Stimulated activated CD4-positive, alpha-beta T cell treated with anti-CD3 and anti-CD28 coated beads, Interleukin-12 subunit alpha, Interleukin-12 subunit beta, amount 100 ng/mL, for 48 hours (primary cell): ENCODE results near the gene DPP4.

Experiments used
- DNase-seq, 3 donors: peaks; one replicate each; pipeline ENCODE4 v3.0.0-alpha.2; 2020; ENCODE audit warnings: low read depth in 2 of 3, low spot score in 1 of 3

Gene DPP4

DNA sequence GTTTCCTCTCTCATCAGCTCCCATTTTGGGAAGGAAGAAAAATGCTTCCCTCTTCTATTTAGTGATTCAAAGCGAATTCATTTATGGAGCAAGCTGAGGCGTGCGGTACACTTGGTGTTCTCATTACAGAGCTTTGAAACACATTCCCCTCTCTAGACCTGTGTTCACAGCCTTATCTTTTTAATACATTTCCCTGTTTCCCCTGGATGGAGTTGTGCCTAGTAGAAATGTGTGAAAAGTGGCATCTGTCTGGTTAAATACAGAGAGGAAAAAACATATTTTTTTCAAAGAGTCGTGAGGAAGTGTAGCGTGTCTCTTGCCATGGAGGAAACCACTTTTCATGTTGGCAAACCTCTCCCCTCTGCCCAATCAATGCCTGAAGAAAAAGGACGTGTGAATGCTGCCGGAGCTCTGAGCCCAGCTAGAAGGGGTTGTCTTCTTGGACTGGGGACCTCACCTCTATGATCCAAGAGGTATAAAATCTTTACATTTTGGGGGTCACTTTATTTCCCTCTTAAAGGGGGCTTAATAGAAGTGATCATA, 52.4 kb downstream of the DPP4 start:
- no peak for DNase-seq

DNA sequence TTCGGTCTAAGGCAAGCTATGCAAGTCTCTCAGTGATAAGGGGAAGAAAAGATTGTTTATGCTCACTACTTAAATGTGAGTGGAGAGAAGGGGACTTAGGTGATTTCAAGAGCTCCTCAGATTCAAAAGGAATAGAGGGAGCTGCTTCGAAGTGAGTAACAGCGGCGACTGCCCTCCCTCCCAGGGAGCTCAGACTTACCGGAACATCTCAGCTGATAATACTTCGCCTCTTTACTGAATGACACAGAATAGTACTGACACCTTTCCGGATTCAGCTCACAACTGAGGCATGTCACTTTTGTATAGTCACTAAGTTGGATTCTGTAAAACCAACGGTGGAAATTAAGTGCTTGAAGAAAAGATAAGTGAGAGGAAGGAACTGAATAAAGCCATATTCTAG, 55.5 kb downstream of the DPP4 start:
- DNase-seq, result no peak

DNA sequence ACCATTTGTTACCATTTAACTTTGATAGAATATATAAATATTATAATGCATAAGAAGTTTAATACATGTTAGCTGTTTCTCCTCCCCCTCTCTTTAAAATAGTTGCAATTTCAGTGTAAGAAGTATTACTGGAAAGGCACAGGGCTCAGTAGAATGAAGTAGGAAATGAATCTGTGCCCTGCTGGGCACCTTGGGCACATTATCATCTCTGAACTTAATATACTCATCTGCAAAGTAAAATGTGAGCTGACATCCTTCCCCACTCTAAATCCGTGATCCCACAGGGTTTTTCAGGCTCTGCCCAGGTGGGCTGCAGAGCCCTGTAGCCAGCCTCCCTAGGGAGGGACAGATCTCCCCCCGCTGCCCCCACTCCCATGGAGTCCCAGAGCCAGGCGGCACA, 56.8 kb downstream of the DPP4 start:
- DNase-seq, result no peak

DNA sequence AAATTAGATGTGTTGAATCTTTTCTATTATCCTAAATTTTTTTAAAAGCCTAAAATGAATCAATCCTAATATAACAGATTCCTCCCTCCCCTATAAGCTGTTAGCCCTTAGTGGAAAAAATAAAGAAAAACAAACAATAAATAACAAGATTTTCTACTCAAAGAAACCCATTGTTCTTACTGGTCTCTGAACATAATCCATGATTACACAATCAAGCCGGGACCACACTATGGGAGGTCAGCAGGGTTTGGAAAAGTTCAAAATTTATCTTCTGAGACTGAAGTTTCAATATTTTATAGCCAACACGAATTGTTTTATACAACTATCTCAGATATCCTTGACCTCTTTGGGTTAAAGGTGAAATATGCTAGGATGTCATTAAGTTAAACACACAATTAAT, 57.9 kb downstream of the DPP4 start:
- no peak for DNase-seq

DNA sequence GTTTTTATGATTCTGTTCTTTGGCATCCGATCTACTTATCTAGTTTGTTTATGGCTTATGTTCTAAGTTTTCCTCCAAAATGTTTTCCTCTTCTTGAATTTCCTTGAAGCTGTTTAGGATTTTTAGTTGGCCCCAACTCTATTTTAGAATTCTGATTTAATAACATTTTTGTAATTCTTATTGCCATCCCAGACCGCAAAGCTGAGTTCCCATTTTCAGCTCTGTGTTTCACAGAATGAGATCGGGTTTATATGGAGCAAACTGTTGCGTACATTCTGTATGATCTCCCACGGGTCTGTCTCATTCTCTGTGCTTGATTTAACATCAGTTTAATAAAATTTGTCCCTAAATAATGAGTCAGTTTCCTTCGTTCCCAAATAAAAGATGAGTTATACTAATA, 59.3 kb downstream of the DPP4 start:
- DNase-seq, result no peak

DNA sequence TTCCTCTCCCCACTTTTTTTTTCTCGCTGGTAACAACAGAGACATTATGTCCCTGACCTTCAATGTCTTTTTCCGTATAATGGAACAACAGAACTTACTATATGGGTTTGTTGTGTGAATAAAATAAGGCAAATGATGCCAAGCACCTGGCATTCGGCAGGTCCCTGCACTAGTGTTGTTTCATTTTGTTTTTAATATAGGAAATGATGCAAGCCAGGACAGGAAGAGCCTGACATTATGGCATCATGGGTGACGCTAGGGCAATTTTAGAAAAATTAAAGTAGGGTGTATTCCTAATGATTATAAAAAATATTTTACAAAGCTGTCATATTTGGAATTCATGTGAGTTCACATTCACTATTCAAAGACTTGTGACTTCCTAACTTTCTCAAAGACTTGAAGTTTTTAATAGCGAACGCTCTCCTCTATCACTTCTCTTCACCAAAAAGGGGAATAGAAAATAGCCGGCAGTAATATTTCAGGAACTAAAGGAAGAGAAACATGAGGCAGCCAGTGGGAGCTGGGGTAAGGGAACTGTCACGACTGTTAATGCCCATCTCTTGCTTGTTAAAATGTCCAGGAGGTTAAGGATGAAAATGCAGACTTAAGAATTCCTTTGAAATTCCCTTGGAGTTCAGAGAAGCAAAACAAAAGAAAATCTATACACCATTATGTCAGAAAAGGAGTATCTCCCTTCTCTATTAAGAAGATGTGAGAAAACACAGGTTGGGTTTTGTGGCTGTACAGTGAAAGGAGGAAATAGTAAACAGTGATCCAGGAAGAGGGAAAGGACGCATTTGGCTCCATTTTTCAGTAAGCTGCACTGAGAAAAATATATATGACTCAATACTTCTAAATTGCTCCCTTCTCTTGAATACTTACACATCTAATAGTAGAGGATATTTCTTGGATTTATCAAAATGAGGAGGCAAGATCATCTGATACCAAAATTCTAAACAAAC, 60.2 kb downstream of the DPP4 start:
- DNase-seq, result no peak

DNA sequence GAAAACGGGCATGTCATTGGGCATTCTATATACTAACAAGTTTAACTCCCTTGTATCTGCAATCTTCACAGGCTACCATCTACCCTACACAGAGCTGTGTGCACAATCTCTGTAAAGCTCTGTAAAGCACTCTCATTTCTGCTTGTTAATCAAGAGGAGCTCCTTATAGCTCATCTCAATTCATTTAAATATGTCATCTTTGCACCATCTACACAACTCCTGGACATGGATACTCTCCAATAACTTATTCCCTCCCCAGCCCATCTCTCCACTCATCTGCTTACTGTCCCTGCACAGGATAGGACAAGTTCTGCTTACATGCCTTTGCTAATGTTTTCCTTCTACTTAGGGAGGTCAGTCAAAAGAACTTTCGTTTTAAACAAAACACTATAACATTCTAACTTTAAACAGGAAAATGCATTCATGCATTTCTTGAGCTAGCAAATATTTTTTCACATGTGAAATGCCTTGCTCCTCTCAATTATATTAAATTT, 61.4 kb downstream of the DPP4 start:
- no peak for DNase-seq

DNA sequence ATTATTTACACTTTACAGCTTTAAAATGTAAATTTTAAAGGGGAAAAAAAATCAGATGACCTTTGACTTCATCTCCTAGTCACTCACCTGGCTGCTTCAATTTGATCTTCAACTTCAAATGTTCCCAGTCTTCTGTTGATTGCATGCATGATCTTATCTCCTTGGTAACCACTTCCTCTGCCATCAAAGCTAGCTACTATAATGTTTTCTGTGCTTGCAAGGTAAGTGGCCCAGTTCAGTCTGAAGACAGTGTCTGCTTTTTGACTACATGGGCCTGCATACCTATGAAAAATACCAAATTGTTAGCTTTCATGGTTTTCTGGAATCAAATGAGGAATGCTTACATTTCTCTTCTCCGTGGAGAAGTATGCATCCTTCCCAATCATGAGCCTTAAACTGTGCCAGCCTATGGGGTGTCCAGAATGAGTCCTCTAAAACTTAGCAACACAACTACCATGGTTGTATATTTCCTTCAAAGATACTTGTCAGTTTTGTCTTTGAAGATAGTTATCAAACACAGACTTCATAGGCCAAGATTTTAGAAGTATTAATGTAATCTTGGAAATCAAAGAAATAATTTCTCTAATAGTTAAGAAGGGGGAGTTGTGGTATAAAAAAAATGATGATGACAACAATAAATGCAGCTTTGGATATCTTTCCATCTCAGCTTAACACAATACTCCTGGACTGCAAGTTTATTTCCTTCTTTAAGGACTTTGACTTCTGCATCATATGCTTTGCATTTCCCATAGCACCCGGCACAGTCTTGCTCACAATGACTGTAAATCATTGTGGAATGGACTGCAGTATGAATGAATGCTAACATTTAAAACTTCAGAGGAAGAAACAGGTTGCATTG, 62.1 kb downstream of the DPP4 start:
- no peak for DNase-seq

DNA sequence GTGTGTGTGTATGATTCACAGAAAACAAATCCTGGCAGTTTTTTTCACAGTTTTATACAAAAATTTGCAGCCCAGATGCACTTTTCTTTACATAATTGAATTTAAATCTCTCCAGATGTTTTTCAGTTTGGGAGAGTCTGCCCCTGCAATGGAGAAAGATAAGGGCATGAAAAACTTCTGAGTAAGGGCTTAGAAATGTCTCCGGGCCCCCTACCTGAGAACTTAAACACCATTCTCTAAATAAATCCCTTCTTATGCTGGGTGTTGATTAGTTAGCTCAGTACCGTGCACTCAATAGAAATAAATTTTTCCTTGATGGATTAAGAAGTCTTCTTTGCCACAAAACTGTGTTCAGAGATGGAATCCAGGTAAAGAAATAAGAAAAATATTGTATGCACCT, 64.5 kb downstream of the DPP4 start:
- no peak for DNase-seq

DNA sequence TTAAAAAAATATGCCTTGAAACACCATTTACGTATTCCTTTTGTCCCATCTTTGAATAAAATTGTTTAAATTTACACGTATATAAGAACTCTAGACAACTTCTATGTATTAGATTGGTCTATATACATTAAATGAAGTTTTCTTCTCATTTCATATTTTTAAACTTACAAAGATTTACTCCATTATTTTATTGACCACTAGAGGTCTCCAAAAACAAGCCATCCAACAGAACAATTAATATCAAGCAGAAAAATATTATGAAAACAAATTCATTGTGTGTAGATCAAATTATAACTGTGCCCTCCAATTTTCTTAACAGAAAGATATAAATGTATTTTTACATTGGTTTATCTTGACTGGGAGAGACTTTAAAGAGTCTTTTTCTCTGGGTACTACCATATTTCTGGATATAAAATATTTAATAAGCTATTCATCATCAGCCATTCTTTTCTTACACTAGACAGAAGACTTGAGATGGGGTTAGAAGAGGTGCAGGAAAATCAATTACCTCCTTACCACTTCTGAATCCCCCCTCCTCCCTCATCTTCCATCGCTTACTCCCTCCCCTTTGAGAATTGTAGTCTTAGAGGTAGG, 66.5 kb downstream of the DPP4 start:
- no peak for DNase-seq

DNA sequence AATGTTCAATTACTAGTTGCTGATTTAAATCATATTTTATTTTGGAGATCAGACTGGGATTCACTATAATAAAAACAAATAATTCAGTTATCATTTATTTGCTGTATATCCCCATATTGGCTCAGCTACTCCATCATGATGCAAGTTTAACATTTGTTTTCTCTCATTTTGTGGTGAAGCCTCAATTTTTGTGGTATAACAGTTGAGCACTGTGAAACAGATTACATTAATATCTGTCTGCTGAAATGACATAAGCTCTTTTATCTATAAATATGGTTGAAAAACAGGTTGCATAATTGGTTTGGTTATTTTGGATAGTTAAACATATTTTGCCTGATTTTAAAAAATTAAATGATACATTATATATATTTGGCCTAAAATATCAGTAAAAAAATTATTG, 67.7 kb downstream of the DPP4 start:
- DNase-seq, result no peak

DNA sequence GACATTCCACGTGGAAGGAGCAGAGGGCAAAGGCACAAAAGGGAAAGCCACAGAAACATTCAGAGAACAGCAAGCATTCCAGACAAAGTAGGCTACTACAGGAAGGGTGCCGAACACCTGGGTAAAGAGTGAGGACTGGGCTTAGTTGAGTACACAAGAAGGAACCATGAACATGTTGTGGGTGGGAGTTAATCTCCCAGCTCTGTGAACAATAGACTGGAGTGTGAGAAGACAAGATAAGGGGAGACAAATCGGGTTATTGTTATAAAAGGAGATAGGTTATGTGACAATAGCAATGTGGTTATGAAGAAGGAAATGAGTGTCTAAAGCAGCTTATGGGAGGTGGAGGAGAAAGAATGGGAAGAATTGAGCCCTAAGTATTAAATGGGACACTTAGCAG, 70.0 kb downstream of the DPP4 start:
- DNase-seq, result no peak

DNA sequence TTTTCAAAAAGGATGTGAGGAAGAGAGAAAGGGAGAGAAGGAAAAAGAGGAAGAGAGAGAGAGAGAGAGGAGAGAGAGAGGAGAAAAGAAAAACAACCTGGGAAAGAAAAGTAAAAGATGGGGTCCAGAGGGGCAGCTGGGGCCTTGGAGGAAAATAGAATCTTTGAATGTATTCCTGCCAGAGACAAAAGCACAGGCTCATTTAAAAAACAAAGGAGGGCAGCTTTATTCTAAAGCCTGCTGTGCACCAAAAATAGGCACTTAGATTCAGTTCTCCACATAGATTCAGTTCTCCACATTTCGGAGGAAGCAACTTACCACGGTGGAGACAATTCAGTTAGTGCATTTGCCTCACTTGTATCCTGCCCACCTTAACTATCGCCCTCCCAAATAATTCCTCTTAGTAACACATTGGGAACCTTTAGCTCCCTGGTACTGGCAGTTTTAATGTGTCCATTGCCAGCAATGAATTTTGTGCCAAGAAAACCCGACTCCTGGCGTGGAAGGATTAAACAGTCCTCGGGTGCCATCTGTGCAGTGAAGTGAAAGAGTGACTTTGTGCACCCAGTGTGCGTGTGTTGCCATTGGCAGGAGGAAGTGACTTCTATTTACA, 71.3 kb downstream of the DPP4 start:
- DNase-seq, result no peak

DNA sequence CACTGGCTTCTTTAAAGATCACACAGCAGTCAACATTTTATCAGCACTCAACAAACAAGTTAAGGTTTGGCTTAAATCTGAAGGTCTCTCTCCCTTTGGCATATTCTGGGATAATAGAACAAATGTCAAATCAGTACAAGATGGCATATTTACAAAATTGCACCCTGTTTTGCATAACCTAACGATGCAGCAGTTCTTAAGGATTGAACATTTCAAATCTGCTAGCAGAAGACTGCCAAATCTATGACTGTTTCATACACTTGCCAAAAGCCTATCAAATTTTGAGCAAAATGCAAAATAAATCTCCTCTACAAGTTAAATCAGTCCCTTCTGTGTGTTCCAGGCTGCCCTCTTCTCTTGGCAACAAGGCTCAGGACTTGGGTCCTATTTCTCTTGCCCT, 73.6 kb downstream of the DPP4 start:
- DNase-seq, result no peak

DNA sequence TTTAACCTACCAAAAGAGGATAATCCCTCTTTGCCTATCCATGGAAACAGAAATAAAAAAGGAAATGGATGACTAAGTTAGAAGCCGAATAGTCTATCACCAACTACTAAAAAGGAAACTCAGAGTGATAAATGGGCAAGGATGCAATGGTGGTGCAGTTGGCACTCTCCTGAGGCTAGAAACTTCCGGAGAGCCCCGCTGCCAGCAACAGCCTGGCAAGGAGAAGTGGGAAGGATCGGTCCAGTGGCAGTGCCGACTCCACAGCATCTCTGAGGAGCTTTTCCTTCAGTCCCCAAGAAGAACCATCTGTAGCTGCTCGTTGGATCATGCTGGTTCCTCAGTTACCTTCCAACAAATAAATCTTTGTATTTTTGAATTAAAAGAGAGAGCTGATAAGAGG, 74.7 kb downstream of the DPP4 start:
- no peak for DNase-seq

DNA sequence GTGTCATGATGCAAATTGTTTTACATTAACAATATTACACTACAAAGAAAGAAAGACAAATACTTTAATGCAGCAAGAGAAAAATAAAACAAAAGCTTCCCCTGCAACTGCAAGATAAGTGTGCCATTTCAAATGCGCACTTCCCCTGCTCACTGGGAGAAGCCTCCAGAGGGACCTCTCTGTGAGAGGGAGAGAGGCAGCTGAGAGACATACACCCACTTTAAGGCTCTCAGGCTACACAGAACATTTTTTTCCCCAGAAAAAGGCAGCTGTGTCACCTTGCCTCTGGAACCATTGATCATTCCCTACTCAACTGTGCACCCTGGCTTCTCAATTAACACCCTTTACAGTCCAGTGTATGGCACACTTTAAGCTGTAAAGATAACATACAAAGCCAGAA, 75.2 kb downstream of the DPP4 start:
- DNase-seq, result no peak

DNA sequence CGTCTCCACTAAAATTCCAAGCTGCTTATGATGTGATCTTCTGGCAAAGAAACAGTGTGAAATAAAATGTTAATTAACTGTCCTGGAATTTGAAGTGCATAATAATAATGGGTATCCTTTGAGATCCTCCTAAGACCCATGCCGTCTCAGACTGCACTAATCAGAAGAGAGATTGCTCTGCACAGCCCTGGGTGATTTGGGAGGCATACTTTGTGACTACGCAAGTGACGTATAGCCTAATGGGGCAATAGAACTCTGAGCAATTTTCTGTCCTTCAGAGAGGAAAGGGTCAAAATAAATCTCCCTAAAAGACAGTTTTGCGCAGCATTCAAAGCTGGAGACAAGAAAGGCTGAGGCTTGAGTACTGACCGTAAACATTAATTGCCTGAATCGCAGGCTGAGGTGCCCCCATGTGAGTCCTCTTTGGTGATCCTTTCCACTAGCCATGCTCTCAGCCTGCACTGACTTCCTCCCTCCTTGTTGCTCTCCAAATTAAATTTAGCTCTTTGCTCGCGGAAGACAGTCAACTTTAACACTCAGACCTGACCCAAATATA, 76.0 kb downstream of the DPP4 start:
- DNase-seq, result no peak

DNA sequence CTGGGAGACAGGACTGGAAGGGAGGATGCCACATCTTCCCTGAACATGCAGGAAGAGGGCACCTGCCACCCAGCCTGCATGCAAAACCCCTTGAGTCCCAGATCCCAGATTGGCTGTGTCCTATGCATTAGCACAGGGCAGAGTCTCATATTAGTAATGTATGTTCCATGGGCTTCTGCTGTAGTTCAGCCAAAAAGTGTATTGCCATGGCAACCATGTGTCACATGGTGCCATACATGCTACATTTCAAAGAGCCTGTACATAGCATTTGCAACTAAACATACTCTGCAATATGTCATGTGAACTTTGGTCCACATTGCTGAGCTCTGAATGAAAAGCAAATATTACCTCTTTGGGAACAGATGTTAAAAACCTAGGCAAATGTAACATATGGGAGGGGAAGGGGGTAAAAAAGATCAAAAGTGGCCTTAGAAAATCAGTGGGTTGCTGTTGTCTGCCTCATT, 78.4 kb downstream of the DPP4 start:
- DNase-seq, result no peak

DNA sequence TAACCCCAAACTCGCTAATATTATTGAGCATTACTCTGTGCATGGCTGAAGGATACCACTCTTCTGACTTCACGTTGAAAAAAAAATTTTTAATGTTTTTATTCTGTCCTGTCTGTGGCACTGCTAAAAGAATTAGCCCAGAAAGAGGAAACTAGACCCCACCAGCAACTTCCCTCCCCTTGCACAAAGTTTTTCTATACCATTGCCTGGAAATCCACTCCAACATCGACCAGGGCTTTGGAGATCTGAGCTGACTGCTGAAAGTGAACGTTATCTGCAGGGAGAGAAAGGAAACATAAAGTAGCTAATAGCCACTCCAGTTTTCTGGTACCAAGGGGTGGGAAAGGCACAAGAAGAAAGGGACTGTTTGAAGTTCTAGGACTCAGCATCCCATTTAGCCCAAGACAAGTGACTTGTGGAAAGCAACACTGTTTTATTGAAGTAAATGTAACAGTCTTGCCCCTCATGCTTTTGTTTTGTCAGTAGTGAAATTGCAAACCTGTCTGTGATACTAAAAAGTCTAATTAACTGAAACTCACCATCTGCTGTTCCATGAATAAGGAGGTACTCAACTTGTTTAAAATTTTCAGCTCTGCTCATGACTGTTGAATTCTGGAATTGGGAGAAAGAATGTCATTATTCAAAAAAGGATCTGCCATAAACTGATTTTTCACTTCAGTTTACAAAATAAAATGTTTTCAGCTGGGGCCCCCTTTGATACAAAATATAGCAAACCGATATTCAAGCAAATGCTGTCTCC, 79.1 kb downstream of the DPP4 start:
- no peak for DNase-seq

DNA sequence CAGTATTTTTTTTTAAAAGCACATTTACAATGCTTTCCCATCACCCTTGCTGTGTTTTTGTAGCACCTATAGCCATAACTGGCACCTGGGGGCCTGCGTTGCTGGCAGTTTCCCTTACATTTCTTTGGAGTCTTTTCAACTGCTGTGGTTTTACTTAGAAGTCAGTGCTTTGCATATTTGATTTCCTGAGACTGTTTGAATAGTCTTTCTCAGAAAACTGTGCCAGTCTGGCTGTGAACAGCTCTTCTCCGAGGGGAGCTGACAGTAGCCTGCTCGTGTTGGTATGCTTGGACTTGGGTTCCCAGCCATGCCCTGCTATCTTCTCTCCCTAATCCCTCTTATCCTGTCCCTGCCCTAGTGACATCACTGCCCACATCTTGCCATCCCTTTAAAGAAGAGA, 81.5 kb downstream of the DPP4 start:
- peak; percentile 24 to 50 (median 40) for DNase-seq
